Panc1 (cell line): ENCODE results near the gene SPEF1. TPM values are rescaled to one million over a fixed set of nuclear protein-coding genes. Genes with fewer than 3 reads are reported as not detected.
"Not testable (repeated sequence)": the region's sequence is repeated elsewhere in the genome, so short reads cannot be mapped to it uniquely, and the experiment has no call there.

ENCODE experiments used
- ATAC-seq: fragments of 200-7000 bp; cut with Tn5 transposase; 2 replicates; pipeline ENCODE4 v1.9.1; 2020; ENCODE audit warnings: mild to moderate bottlenecking, moderate library complexity
- Bru-seq: library from RNA; stranded (reverse); fragments of 400-500 nt; gene quantifications from one replicate; lab custom pipeline; 2021; lab: Mats Ljungman, UMichigan
- BruChase-seq, 2 experiments: library from RNA; stranded (reverse); fragments of 400-500 nt; gene quantifications; one replicate each; lab custom pipeline; 2021; lab: Mats Ljungman, UMichigan
- BruUV-seq: library from RNA; stranded (reverse); fragments of 400-500 nt; replicated peaks from 2 replicates; lab custom pipeline; 2021; lab: Mats Ljungman, UMichigan
- CTCF ChIA-PET: fragments of 300-600 bp; sonication (Branson Sonifier 250); formaldehyde crosslinking; loops from one replicate; lab custom pipeline; 2022; ENCODE audit warnings: antibody characterized with exemption; lab: Charles Lee
- POLR2A ChIA-PET: fragments of 300-600 bp; sonication (Branson Sonifier 250); formaldehyde crosslinking; loops from one replicate; lab custom pipeline; 2022; ENCODE audit warnings: antibody characterized with exemption; lab: Charles Lee
- DNase-seq: peaks from one replicate; pipeline ENCODE4 v3.0.0-alpha.2; 2010; ENCODE audit warnings: low read depth, low spot score
- H3K27ac ChIP-seq: 2 replicates; pipeline ENCODE4 v1.5.1; 2011; ENCODE audit warnings: mild to moderate bottlenecking, low read length, inconsistent platforms
- H3K27me3 ChIP-seq: fragments of 200-500 bp; sonication (Bioruptor generic); 2 replicates; pipeline ENCODE4 v1.6.0; 2014; ENCODE audit warnings: low read length, inconsistent platforms; ENCODE audit not compliant: control insufficient read depth, insufficient read depth
- H3K36me3 ChIP-seq: fragments of 200-500 bp; sonication (Bioruptor generic); 2 replicates; pipeline ENCODE4 v1.5.1; 2014; ENCODE audit warnings: inconsistent platforms, mild to moderate bottlenecking, low read length, moderate library complexity; ENCODE audit not compliant: control insufficient read depth, insufficient read depth
- H3K4me1 ChIP-seq: 2 replicates; pipeline ENCODE4 v1.5.1; 2011; ENCODE audit warnings: inconsistent platforms, mild to moderate bottlenecking, low read length, moderate library complexity; ENCODE audit not compliant: control insufficient read depth, insufficient read depth
- H3K4me3 ChIP-seq, 2 experiments: 2 replicates each; pipeline ENCODE4 v1.5.1; 2011 to 2012; ENCODE audit warnings: low read depth in 2 of 2, low read length in 2 of 2, mild to moderate bottlenecking in 2 of 2, inconsistent platforms in 1 of 2, moderate library complexity in 1 of 2
- H3K9me3 ChIP-seq: fragments of 200-500 bp; sonication (Bioruptor generic); 2 replicates; pipeline ENCODE4 v1.5.1; 2014; ENCODE audit warnings: low read depth, mild to moderate bottlenecking, inconsistent platforms, low read length, moderate library complexity; ENCODE audit not compliant: control insufficient read depth, insufficient read depth
- CTCF ChIP-seq: fragments of 450-650 bp; IDR thresholded peaks from 2 replicates; pipeline ENCODE4 v1.5.1; 2017; ENCODE audit warnings: mild to moderate bottlenecking
- POLR2AphosphoS5 ChIP-seq: IDR thresholded peaks from 2 replicates; pipeline ENCODE4 v1.6.1; 2012; ENCODE audit warnings: mild to moderate bottlenecking, low read depth, low read length, moderate library complexity
- SIN3A ChIP-seq: IDR thresholded peaks from 2 replicates; pipeline ENCODE4 v1.6.1; 2012; ENCODE audit warnings: low read depth, mild to moderate bottlenecking, low read length, moderate library complexity, borderline replicate concordance; ENCODE audit not compliant: insufficient read depth
- TCF7L2 ChIP-seq: IDR thresholded peaks from 2 replicates; pipeline ENCODE4 v1.6.1; 2011; ENCODE audit warnings: mild to moderate bottlenecking, low read depth, low read length, inconsistent platforms
- in situ Hi-C: cut with HindIII; loops from 2 replicates; pipeline ENCODE4 v1.10.0; 2016; ENCODE audit warnings: low sequenced_read_pairs, low pct_unique_long_range_greater_than_20kb
- intact Hi-C: fragments of 100-400 bp; cut with micrococcal nuclease; formaldehyde crosslinking; loops from one replicate; pipeline ENCODE4 v1.10.0; 2022; ENCODE audit not compliant: unreplicated experiment
- long read RNA-seq: library from polyadenylated mRNA; unstranded; transcript quantifications from one replicate; pipeline ENCODE4 v2.0.0, GENCODE V29; 2021; ENCODE audit not compliant: unreplicated experiment
- polyA plus RNA-seq: library from polyadenylated mRNA; unstranded; fragments of >200 nt; gene quantifications from one replicate; pipeline ENCODE4 v1.2.1, GENCODE V29; 2012; ENCODE audit warnings: missing spikeins; ENCODE audit not compliant: insufficient read length
- total RNA-seq: library from RNA; stranded (reverse); gene quantifications from one replicate; pipeline ENCODE4 v1.2.1, GENCODE V29; 2021; ENCODE audit not compliant: unreplicated experiment
- TF ChIP-seq, protein P1 (sequence below), 2 experiments: IDR thresholded peaks; 2 replicates each; pipeline ENCODE4 v1.6.1; 2011 to 2012; ENCODE audit warnings: low read depth in 2 of 2, control low read depth in 1 of 2, low read length in 1 of 2, mild to moderate bottlenecking in 1 of 2, moderate library complexity in 1 of 2; ENCODE audit not compliant: insufficient read depth in 1 of 2

SPEF1 gene, protein sequence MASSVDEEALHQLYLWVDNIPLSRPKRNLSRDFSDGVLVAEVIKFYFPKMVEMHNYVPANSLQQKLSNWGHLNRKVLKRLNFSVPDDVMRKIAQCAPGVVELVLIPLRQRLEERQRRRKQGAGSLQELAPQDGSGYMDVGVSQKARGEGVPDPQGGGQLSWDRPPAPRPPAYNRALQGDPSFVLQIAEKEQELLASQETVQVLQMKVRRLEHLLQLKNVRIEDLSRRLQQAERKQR
- total RNA-seq, result 0.41 TPM
- polyA plus RNA-seq, result 0.28 TPM
- Bru-seq, nascent RNA, result percentile 36 among the genes with signal in this experiment
- BruChase-seq, experiment 1, labeled RNA remaining after a 2-hour chase, result percentile 40 among the genes with signal in this experiment
- BruChase-seq, experiment 2, labeled RNA remaining after a 6-hour chase, result percentile 43 among the genes with signal in this experiment
- long read RNA-seq, partial matches to known transcripts, result 0 of 1 reads
- long read RNA-seq, other reads (novel, unspliced or antisense), result 1 of 1 reads

GRCh38 chr20:3781153-3781910 is at the start of gene SPEF1:
Gene SPEF1, minus strand, starts transcription at chr20:3781448. Its CDS starts 161 bp downstream, at chr20:3781287.
- DNase-seq (peak; percentile 91), ATAC-seq (peak; percentile 88)
- no TSS peak for BruUV-seq
- TF ChIP-seq CTCF (peak; percentile 90), SIN3A (peak; percentile 94), TCF7L2 (peak; percentile 50; the same call in 1 of the 2 replicates), POLR2AphosphoS5 (peak; percentile 94)
- TF ChIP-seq, protein P1, sequence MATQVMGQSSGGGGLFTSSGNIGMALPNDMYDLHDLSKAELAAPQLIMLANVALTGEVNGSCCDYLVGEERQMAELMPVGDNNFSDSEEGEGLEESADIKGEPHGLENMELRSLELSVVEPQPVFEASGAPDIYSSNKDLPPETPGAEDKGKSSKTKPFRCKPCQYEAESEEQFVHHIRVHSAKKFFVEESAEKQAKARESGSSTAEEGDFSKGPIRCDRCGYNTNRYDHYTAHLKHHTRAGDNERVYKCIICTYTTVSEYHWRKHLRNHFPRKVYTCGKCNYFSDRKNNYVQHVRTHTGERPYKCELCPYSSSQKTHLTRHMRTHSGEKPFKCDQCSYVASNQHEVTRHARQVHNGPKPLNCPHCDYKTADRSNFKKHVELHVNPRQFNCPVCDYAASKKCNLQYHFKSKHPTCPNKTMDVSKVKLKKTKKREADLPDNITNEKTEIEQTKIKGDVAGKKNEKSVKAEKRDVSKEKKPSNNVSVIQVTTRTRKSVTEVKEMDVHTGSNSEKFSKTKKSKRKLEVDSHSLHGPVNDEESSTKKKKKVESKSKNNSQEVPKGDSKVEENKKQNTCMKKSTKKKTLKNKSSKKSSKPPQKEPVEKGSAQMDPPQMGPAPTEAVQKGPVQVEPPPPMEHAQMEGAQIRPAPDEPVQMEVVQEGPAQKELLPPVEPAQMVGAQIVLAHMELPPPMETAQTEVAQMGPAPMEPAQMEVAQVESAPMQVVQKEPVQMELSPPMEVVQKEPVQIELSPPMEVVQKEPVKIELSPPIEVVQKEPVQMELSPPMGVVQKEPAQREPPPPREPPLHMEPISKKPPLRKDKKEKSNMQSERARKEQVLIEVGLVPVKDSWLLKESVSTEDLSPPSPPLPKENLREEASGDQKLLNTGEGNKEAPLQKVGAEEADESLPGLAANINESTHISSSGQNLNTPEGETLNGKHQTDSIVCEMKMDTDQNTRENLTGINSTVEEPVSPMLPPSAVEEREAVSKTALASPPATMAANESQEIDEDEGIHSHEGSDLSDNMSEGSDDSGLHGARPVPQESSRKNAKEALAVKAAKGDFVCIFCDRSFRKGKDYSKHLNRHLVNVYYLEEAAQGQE (IDR thresholded peaks at IDR 0.05; ENCODE audit: insufficient read depth in 1 of 2, low read depth in 2 of 2, low read length in 1 of 2), result no peak
- Histone ChIP-seq H3K4me3 (peak within 1 kb of the TSS; percentile 48 to 58), H3K36me3 (no peaks in the 10 kb centered on the region), H3K27me3 (no peaks in the 10 kb centered on the region), H3K4me1 (peaks cover 17% of the 10 kb centered on the region), H3K27ac (no peak within 1 kb of the TSS), H3K9me3 (no peaks in the 10 kb centered on the region)
- intact Hi-C loops (loop anchor here (1.0 kb wide), 1 partner anchor 28 kb away; no protein-coding TSS in a partner anchor), in situ Hi-C loops (no loop called here)
- POLR2A ChIA-PET, result interaction anchor here (0.5 to 0.7 kb wide), 2 partner anchors 39 to 77 kb away, joined by 3 to 9 read pairs; partner anchors contain the start of gene AP5S1
- CTCF ChIA-PET, result interaction anchor here (0.6 to 1.6 kb wide), 8 partner anchors 14 to 104 kb away, joined by 3 to 9 read pairs (median 4); partner anchors contain the start of genes ADISSP and AP5S1

- ATAC-seq, H3K4me1 ChIP-seq, H3K27ac ChIP-seq, intact Hi-C loops, H3K36me3 ChIP-seq, CTCF ChIA-PET, H3K9me3 ChIP-seq, H3K27me3 ChIP-seq, in situ Hi-C loops, POLR2A ChIA-PET, DNase-seq, BruUV-seq, H3K4me3 ChIP-seq: not testable (repeated sequence)
Observed at GRCh38 chr20:3829891-3830290, 48.6 kb upstream of the SPEF1 start.
